Fibroblast of gingiva (primary cell): ENCODE results near the gene H2AZ2.
"Not testable (repeated sequence)": the region's sequence is repeated elsewhere in the genome, so short reads cannot be mapped to it uniquely, and the experiment has no call there.

Experiments used
- DNase-seq: peaks from one replicate; pipeline ENCODE4 v3.0.0-alpha.2; 2011; ENCODE audit warnings: low read depth

The H2AZ2 gene

GRCh38 chr7:44870780-44871179, 22.9 kb upstream of the H2AZ2 start:
- DNase-seq = not testable (repeated sequence)

- not testable (repeated sequence) for DNase-seq
Measured at GRCh38 chr7:44870336-44870735, 22.4 kb upstream of the H2AZ2 start.

GRCh38 chr7:44867073-44867995, 19.4 kb upstream of the H2AZ2 start:
- DNase-seq = peak; percentile 75

- DNase-seq = not testable (repeated sequence)
Measured at GRCh38 chr7:44861949-44862348, 14.1 kb upstream of the H2AZ2 start.

GRCh38 chr7:44858161-44858560, 10.3 kb upstream of the H2AZ2 start:
- DNase-seq = no peak

- DNase-seq = no peak
Measured at GRCh38 chr7:44854644-44855364, 6.9 kb upstream of the H2AZ2 start.

GRCh38 chr7:44853391-44853790, 5.5 kb upstream of the H2AZ2 start:
- no peak for DNase-seq

GRCh38 chr7:44852590-44852989, 4.7 kb upstream of the H2AZ2 start:
- DNase-seq = no peak

- DNase-seq = no peak
Measured at GRCh38 chr7:44849885-44850544, 2.1 kb upstream of the H2AZ2 start.

- no peak for DNase-seq
Measured at GRCh38 chr7:44849259-44849884, 1.5 kb upstream of the H2AZ2 start.

GRCh38 chr7:44847509-44847919, 373 bp downstream of the H2AZ2 start:
- DNase-seq = peak; percentile 79

- no peak for DNase-seq
Measured at GRCh38 chr7:44846816-44847508, 925 bp downstream of the H2AZ2 start.

- DNase-seq = not testable (repeated sequence)
Measured at GRCh38 chr7:44846390-44846789, 1.5 kb downstream of the H2AZ2 start.

- no peak for DNase-seq
Measured at GRCh38 chr7:44845451-44845850, 2.4 kb downstream of the H2AZ2 start.

GRCh38 chr7:44843440-44843839, 4.4 kb downstream of the H2AZ2 start:
- DNase-seq = not testable (repeated sequence)

- not testable (repeated sequence) for DNase-seq
Measured at GRCh38 chr7:44842675-44843074, 5.2 kb downstream of the H2AZ2 start.

- DNase-seq = no peak
Measured at GRCh38 chr7:44838751-44839150, 9.1 kb downstream of the H2AZ2 start.

GRCh38 chr7:44827567-44827966, 20.3 kb downstream of the H2AZ2 start:
- DNase-seq = no peak

- peak; percentile 29 for DNase-seq
Measured at GRCh38 chr7:44824894-44825526, 22.9 kb downstream of the H2AZ2 start.

GRCh38 chr7:44823255-44823781, 24.6 kb downstream of the H2AZ2 start:
- DNase-seq = no peak

GRCh38 chr7:44819292-44819691, 28.6 kb downstream of the H2AZ2 start:
- DNase-seq = no peak
